GM12878 (cell line): ENCODE data around the gene TLDC2. TPM values are rescaled to one million over a fixed set of nuclear protein-coding genes. Genes with fewer than 3 reads are reported as not detected.

Source experiments
- ATAC-seq: fragments of 200-7000 bp; cut with Tn5 transposase; 3 replicates; pipeline ENCODE4 v1.9.1; 2020; ENCODE audit warnings: mild to moderate bottlenecking, moderate library complexity
- BruUV-seq: library from RNA; stranded (reverse); fragments of 400-500 nt; replicated peaks from 2 replicates; lab custom pipeline; 2021; lab: Mats Ljungman, UMichigan
- CTCF ChIA-PET: fragments of 300-600 bp; sonication (Branson Sonifier 250); formaldehyde crosslinking; extraction: SDS; loops from one replicate; lab custom pipeline; 2021; ENCODE audit warnings: inconsistent platforms; lab: Yijun Ruan, JAX
- POLR2A ChIA-PET: fragments of 350-600 bp; formaldehyde crosslinking; extraction: SDS; loops from one replicate; lab custom pipeline; 2021; ENCODE audit warnings: inconsistent platforms; lab: Charles Lee
- RAD21 ChIA-PET: fragments of 300-600 bp; sonication (Branson Sonifier 250); formaldehyde crosslinking; loops from one replicate; lab custom pipeline; 2023; ENCODE audit warnings: antibody characterized with exemption; ENCODE audit not compliant: unreplicated experiment; lab: Charles Lee
- SMC1A ChIA-PET: fragments of 300-600 bp; sonication (Branson Sonifier 250); formaldehyde crosslinking; loops from one replicate; lab custom pipeline; 2023; ENCODE audit not compliant: unreplicated experiment, uncharacterized antibody; lab: Charles Lee
- DNase-seq: peaks from one replicate; pipeline ENCODE4 v3.0.0-alpha.2; 2011; ENCODE audit warnings: low read depth, low spot score
- FAIRE-seq: peaks from 3 replicates; lab custom pipeline; 2011; peaks lifted over from hg19 to GRCh38; lab: Jason Lieb, UNC
- H2AFZ ChIP-seq: 2 replicates; pipeline ENCODE4 v1.6.0; 2011; ENCODE audit warnings: low read depth, low read length, control low read depth; ENCODE audit not compliant: control insufficient read depth
- H3K27ac ChIP-seq: 2 replicates; pipeline ENCODE4 v1.5.1; 2011; ENCODE audit warnings: control low read depth; ENCODE audit not compliant: control insufficient read depth, insufficient read depth
- H3K27me3 ChIP-seq, 2 experiments: replicated peaks in 1 of 2; 2 replicates each; pipeline versions ENCODE4 v1.6.0 to v1.6.1; 2011; ENCODE audit warnings: low read length in 1 of 2; ENCODE audit not compliant: control insufficient read depth in 2 of 2, insufficient read depth in 2 of 2
- H3K36me3 ChIP-seq, 2 experiments: 2 replicates each; pipeline ENCODE4 v1.5.1; 2011; ENCODE audit warnings: low read length in 1 of 2; ENCODE audit not compliant: control insufficient read depth in 2 of 2, insufficient read depth in 2 of 2
- H3K4me1 ChIP-seq: 2 replicates; pipeline ENCODE4 v1.6.1; 2011; ENCODE audit warnings: mild to moderate bottlenecking, low read length, moderate library complexity, mixed read lengths; ENCODE audit not compliant: control insufficient read depth, insufficient read depth
- H3K4me2 ChIP-seq: 2 replicates; pipeline ENCODE4 v1.6.0; 2011; ENCODE audit warnings: control low read depth; ENCODE audit not compliant: control insufficient read depth, insufficient read depth
- H3K4me3 ChIP-seq: fragments of 200-600 bp; sonication (generic); 2 replicates; pipeline ENCODE4 v1.5.1; 2016
- H3K79me2 ChIP-seq: 2 replicates; pipeline ENCODE4 v1.6.0; 2011; ENCODE audit warnings: low read length; ENCODE audit not compliant: control insufficient read depth, insufficient read depth
- H3K9ac ChIP-seq: 2 replicates; pipeline ENCODE4 v1.8.0; 2011; ENCODE audit warnings: low read length, control low read depth, mixed read lengths; ENCODE audit not compliant: control insufficient read depth, insufficient read depth
- H3K9me3 ChIP-seq: replicated peaks from 3 replicates; pipeline ENCODE4 v1.5.1; 2011; ENCODE audit warnings: mild to moderate bottlenecking, low read length; ENCODE audit not compliant: control insufficient read depth, insufficient read depth
- H4K20me1 ChIP-seq: 2 replicates; pipeline ENCODE4 v1.6.0; 2011; ENCODE audit not compliant: control insufficient read depth, insufficient read depth
- BMI1 ChIP-seq: fragments of 450-650 bp; IDR thresholded peaks from 2 replicates; pipeline ENCODE4 v1.6.1; 2016; ENCODE audit warnings: mild to moderate bottlenecking, moderate library complexity, borderline replicate concordance
- CHD4 ChIP-seq: fragments of 200-600 bp; sonication (generic); IDR thresholded peaks from 2 replicates; pipeline ENCODE4 v1.6.1; 2016; ENCODE audit warnings: mild to moderate bottlenecking
- CREM ChIP-seq: IDR thresholded peaks from 2 replicates; pipeline ENCODE4 v1.6.1; 2014; ENCODE audit warnings: antibody characterized with exemption, low read depth
- E2F8 ChIP-seq: fragments of 450-650 bp; IDR thresholded peaks from 2 replicates; pipeline ENCODE4 v1.6.1; 2018; ENCODE audit warnings: mild to moderate bottlenecking, low read depth, moderate library complexity; ENCODE audit not compliant: partially characterized antibody
- E4F1 ChIP-seq: fragments of 450-650 bp; IDR thresholded peaks from 2 replicates; pipeline ENCODE4 v1.6.1; 2018; ENCODE audit warnings: borderline replicate concordance, mild to moderate bottlenecking; ENCODE audit not compliant: partially characterized antibody
- GABPA ChIP-seq: IDR thresholded peaks from 2 replicates; pipeline ENCODE4 v1.6.1; 2014; ENCODE audit warnings: antibody characterized with exemption, low read depth, mild to moderate bottlenecking, inconsistent platforms
- HDGF ChIP-seq: fragments of 450-650 bp; IDR thresholded peaks from 2 replicates; pipeline ENCODE4 v1.6.1; 2016; ENCODE audit warnings: antibody characterized with exemption
- IRF4 ChIP-seq: IDR thresholded peaks from 2 replicates; pipeline ENCODE4 v1.6.1; 2011; ENCODE audit warnings: low read depth, low read length
- JUND ChIP-seq: IDR thresholded peaks from 2 replicates; pipeline ENCODE4 v1.6.1; 2012; ENCODE audit warnings: low read depth, mild to moderate bottlenecking, low read length, improper control_type of control experiment, moderate library complexity
- NFYB ChIP-seq: IDR thresholded peaks from 2 replicates; pipeline ENCODE4 v1.6.1; 2011; ENCODE audit warnings: low read depth, mild to moderate bottlenecking, low read length, improper control_type of control experiment, moderate library complexity; ENCODE audit not compliant: insufficient read depth
- PAX5 ChIP-seq: IDR thresholded peaks from 2 replicates; pipeline ENCODE4 v1.6.1; 2011; ENCODE audit warnings: low read depth, low read length, borderline replicate concordance
- RAD51 ChIP-seq: fragments of 450-650 bp; IDR thresholded peaks from 2 replicates; pipeline ENCODE4 v1.6.1; 2016; ENCODE audit warnings: moderate library complexity, mild to moderate bottlenecking, inconsistent platforms
- SMARCA5 ChIP-seq: fragments of 450-650 bp; IDR thresholded peaks from 2 replicates; pipeline ENCODE4 v1.6.1; 2017; ENCODE audit warnings: mild to moderate bottlenecking
- SP1 ChIP-seq: IDR thresholded peaks from one replicate; pipeline ENCODE4 v1.6.1; 2011; ENCODE audit warnings: low read depth, low read length
- SUPT20H ChIP-seq: IDR thresholded peaks from 2 replicates; pipeline ENCODE4 v1.6.1; 2011; ENCODE audit warnings: low read depth, mild to moderate bottlenecking, low read length, moderate library complexity, borderline replicate concordance; ENCODE audit not compliant: control insufficient read depth
- ZNF622 ChIP-seq: fragments of 450-650 bp; IDR thresholded peaks from 2 replicates; pipeline ENCODE4 v1.6.1; 2017; ENCODE audit warnings: mild to moderate bottlenecking, inconsistent platforms
- WGBS: methylation state at CpG from one replicate; pipeline ENCODE4 v1.1.6; 2016; ENCODE audit warnings: low lambda C conversion rate; ENCODE audit not compliant: insufficient replicate concordance, insufficient coverage; ENCODE audit errors: missing lambda C conversion rate; 5-methylcytosine and 5-hydroxymethylcytosine counted together
- in situ Hi-C: fragments of 300-500 bp; cut with MboI; formaldehyde crosslinking; loops from 9 replicates; pipeline ENCODE4 v1.14.3; 2018; ENCODE audit warnings: mixed read lengths
- intact Hi-C: fragments of 100-400 bp; cut with micrococcal nuclease; formaldehyde crosslinking; loops from one replicate; pipeline ENCODE4 v1.14.2; 2022; ENCODE audit not compliant: unreplicated experiment
- polyA plus RNA-seq, 11 experiments: library from polyadenylated mRNA; depleted of rRNA in 4 of 11; unstranded in 6 of 11; stranded (reverse) in 5 of 11; fragments of >200 nt; fragmentation: Nextera tagmentation in 4 of 11; fragmentation: Illumina TruSeq in 1 of 11; extraction: Ambion mirVana in 4 of 11; extraction: Trizol in 1 of 11; gene quantifications; 1 replicate in 1 of 11; 2 replicates in 10 of 11; pipeline versions ENCODE4 v1.2.1 to v1.2.3, GENCODE V29; 2011 to 2016; ENCODE audit warnings: inconsistent platforms in 2 of 11, missing spikeins in 2 of 11, low read depth in 1 of 11
- total RNA-seq, 4 experiments: library from RNA; depleted of rRNA in 3 of 4; stranded (reverse); fragments of >200 nt in 3 of 4; fragmentation: Illumina TruSeq in 1 of 4; extraction: Trizol in 1 of 4; gene quantifications; 2 replicates each; pipeline versions ENCODE4 v1.2.1 to v1.2.3, GENCODE V29; 2013 to 2021
- TF ChIP-seq, protein P1 (sequence below): fragments of 450-650 bp; formaldehyde crosslinking; IDR thresholded peaks from 2 replicates; pipeline ENCODE4 v1.4.0; 2022; ENCODE audit warnings: mild to moderate bottlenecking, moderate library complexity

Gene TLDC2
- total and polyA plus RNA-seq, 10 of the 15 experiments (the other 5 are each of a cell fraction or from before 2014, with no cell fraction given) = 0.05 to 0.41 (median 0.21) TPM

DNA sequence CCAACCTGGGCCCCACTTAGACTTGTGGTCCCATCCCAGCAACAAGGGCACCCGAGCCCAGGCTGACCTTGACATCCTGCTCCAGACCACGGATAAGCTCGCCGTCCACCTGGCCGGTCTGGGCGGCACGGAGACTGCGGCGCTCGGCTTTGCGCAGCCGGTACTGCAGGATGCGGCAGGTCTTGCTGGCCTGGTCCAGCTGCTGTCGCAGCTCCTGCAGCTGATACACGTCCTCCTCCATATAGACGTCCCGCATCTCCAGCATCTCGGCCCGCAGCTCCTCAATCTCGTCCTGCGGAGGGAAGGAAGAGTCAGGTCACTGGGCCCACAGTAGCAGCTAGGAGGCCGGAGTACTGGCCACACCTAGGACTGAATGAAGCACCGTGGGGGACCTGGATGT, 36.8 kb upstream of the TLDC2 start:
- no peak overlapping the region for H3K9ac ChIP-seq
- no peak overlapping the region for H2AFZ ChIP-seq
- DNase-seq = no peak
- CTCF ChIA-PET = interaction anchor here (5.5 to 11.8 kb wide), 3 partner anchors 18 to 49 kb away, joined by 69 to 349 read pairs (median 82); a partner anchor contains a TSS
- BruUV-seq = no TSS peak
- H3K36me3 ChIP-seq = peaks cover 0 to 3% of the 10 kb centered on the region in 2 experiments; a peak in 2 of 4 replicates
- no peaks in the 10 kb centered on the region for H4K20me1 ChIP-seq
- no peaks in the 10 kb centered on the region for H3K27me3 ChIP-seq
- RAD21 ChIA-PET = interaction anchor here (4.6 to 9.2 kb wide), 3 partner anchors 21 to 49 kb away, joined by 73 to 215 read pairs (median 83); a partner anchor contains a TSS
- TF ChIP-seq PAX5 (no peak), CHD4 (no peak), SUPT20H (no peak), BMI1 (no peak), CREM (no peak), IRF4 (no peak), RAD51 (no peak), E2F8 (no peak), ZNF622 (no peak), SP1 (no peak), E4F1 (no peak), GABPA (no peak), HDGF (no peak), JUND (no peak), SMARCA5 (no peak), NFYB (no peak)
- TF ChIP-seq, protein P1, sequence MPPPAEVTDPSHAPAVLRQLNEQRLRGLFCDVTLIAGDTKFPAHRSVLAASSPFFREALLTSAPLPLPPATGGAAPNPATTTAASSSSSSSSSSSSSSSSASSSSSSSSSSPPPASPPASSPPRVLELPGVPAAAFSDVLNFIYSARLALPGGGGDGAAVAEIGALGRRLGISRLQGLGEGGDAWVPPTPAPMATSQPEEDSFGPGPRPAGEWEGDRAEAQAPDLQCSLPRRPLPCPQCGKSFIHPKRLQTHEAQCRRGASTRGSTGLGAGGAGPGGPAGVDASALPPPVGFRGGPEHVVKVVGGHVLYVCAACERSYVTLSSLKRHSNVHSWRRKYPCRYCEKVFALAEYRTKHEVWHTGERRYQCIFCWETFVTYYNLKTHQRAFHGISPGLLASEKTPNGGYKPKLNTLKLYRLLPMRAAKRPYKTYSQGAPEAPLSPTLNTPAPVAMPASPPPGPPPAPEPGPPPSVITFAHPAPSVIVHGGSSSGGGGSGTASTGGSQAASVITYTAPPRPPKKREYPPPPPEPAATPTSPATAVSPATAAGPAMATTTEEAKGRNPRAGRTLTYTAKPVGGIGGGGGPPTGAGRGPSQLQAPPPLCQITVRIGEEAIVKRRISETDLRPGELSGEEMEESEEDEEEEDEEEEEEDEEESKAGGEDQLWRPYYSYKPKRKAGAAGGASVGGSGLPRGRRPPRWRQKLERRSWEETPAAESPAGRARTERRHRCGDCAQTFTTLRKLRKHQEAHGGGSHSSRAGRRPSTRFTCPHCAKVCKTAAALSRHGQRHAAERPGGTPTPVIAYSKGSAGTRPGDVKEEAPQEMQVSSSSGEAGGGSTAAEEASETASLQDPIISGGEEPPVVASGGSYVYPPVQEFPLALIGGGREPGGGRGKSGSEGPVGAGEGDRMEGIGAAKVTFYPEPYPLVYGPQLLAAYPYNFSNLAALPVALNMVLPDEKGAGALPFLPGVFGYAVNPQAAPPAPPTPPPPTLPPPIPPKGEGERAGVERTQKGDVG = no peak
- TF ChIP-seq, all 136 proteins: peak for 0
- SMC1A ChIA-PET = interaction anchor here (0.6 to 4.3 kb wide), 2 partner anchors 48 to 66 kb away, joined by 3 to 51 read pairs; no protein-coding TSS in a partner anchor
- intact Hi-C loops (no loop called here), in situ Hi-C loops (no loop called here)
- POLR2A ChIA-PET = interaction anchor here (6.3 kb wide), 1 partner anchor 22 kb away, joined by 114 read pairs; a partner anchor contains a TSS
- H3K4me3 ChIP-seq = no peak overlapping the region
- FAIRE-seq (no peak), ATAC-seq (no peak)
- H3K9me3 ChIP-seq = no peaks in the 10 kb centered on the region
- 93% methylated on average over 19 of the region's 23 CpGs for WGBS
- H3K79me2 ChIP-seq = peaks cover 7% of the 10 kb centered on the region
- H3K4me1 ChIP-seq = peaks cover 44% of the 10 kb centered on the region
- H3K27ac ChIP-seq = no peak overlapping the region
- no peak overlapping the region for H3K4me2 ChIP-seq
